Measurements from ENCODE around the gene GPC6.

Gene GPC6

GRCh38 chr13:94351292-94351990 is 1124.8 kb downstream of the GPC6 start:
- peak overlapping the region; percentile 83 for H3K27ac ChIP-seq (ENCODE audit: low read depth, low read length, severe bottlenecking)
- 100% methylated on average over 1 to 2 of the region's 5 CpGs for WGBS, 2 experiments (ENCODE audit: insufficient coverage in 2 of 2)

GRCh38 chr13:94352057-94352456 is 1125.5 kb downstream of the GPC6 start:
- WGBS, 2 experiments (ENCODE audit: insufficient coverage in 2 of 2): 100% methylated on average over 1 of the region's 3 CpGs
- peaks cover 11% of the 10 kb centered on the region for H3K4me1 ChIP-seq (ENCODE audit: control insufficient read depth, insufficient read depth, low read length, poor library complexity, severe bottlenecking)
- peak overlapping the region; percentile 71 for H3K27ac ChIP-seq (ENCODE audit: low read depth, low read length, severe bottlenecking)
- H3K9me3 ChIP-seq (ENCODE audit: control insufficient read depth, low read length): no peaks in the 10 kb centered on the region
- H3K36me3 ChIP-seq (ENCODE audit: control insufficient read depth, insufficient read depth, low read length): no peaks in the 10 kb centered on the region
- H3K4me3 ChIP-seq (ENCODE audit: extremely low read depth, insufficient read depth, low read length, poor library complexity, severe bottlenecking): no peak overlapping the region

More at GRCh38 chr13:94351292-94351990, 1124.8 kb downstream of the GPC6 start:
- Histone ChIP-seq H3K4me1 (ENCODE audit: control insufficient read depth, insufficient read depth, low read length, poor library complexity, severe bottlenecking) (peaks cover 11% of the 10 kb centered on the region), H3K9me3 (ENCODE audit: control insufficient read depth, low read length) (no peaks in the 10 kb centered on the region), H3K4me3 (ENCODE audit: extremely low read depth, insufficient read depth, low read length, poor library complexity, severe bottlenecking) (no peak overlapping the region), H3K36me3 (ENCODE audit: control insufficient read depth, insufficient read depth, low read length) (no peaks in the 10 kb centered on the region)

GRCh38 chr13:94353167-94353710 is 1126.6 kb downstream of the GPC6 start:
- H3K27ac ChIP-seq (ENCODE audit: low read depth, low read length, severe bottlenecking): no peak overlapping the region
- 92 to 100% methylated on average over 2 to 3 of the region's 8 CpGs for WGBS, 2 experiments (ENCODE audit: insufficient coverage in 2 of 2)
- H3K36me3 ChIP-seq (ENCODE audit: control insufficient read depth, insufficient read depth, low read length): no peaks in the 10 kb centered on the region
- H3K4me1 ChIP-seq (ENCODE audit: control insufficient read depth, insufficient read depth, low read length, poor library complexity, severe bottlenecking): peaks cover 11% of the 10 kb centered on the region
- no peaks in the 10 kb centered on the region for H3K9me3 ChIP-seq (ENCODE audit: control insufficient read depth, low read length)
- no peak overlapping the region for H3K4me3 ChIP-seq (ENCODE audit: extremely low read depth, insufficient read depth, low read length, poor library complexity, severe bottlenecking)

- no peaks in the 10 kb centered on the region for H3K36me3 ChIP-seq (ENCODE audit: control insufficient read depth, insufficient read depth, low read length)
- H3K9me3 ChIP-seq (ENCODE audit: control insufficient read depth, low read length): no peaks in the 10 kb centered on the region
- H3K27ac ChIP-seq (ENCODE audit: low read depth, low read length, severe bottlenecking): no peak overlapping the region
Measured at GRCh38 chr13:94359875-94360274, 1133.3 kb downstream of the GPC6 start.

GRCh38 chr13:94362411-94362909 is 1135.9 kb downstream of the GPC6 start:
- H3K4me1 ChIP-seq (ENCODE audit: control insufficient read depth, insufficient read depth, low read length, poor library complexity, severe bottlenecking): no peaks in the 10 kb centered on the region
- no peaks in the 10 kb centered on the region for H3K9me3 ChIP-seq (ENCODE audit: control insufficient read depth, low read length)
- H3K4me3 ChIP-seq (ENCODE audit: extremely low read depth, insufficient read depth, low read length, poor library complexity, severe bottlenecking): no peak overlapping the region
- WGBS, 2 experiments (ENCODE audit: insufficient coverage in 2 of 2): 3 to 17% methylated on average over 1 to 4 of the region's 4 CpGs
- H3K27ac ChIP-seq (ENCODE audit: low read depth, low read length, severe bottlenecking): no peak overlapping the region
- H3K36me3 ChIP-seq (ENCODE audit: control insufficient read depth, insufficient read depth, low read length): no peaks in the 10 kb centered on the region

More at GRCh38 chr13:94359875-94360274, 1133.3 kb downstream of the GPC6 start:
- no peak overlapping the region for H3K4me3 ChIP-seq (ENCODE audit: extremely low read depth, insufficient read depth, low read length, poor library complexity, severe bottlenecking)
- no peaks in the 10 kb centered on the region for H3K4me1 ChIP-seq (ENCODE audit: control insufficient read depth, insufficient read depth, low read length, poor library complexity, severe bottlenecking)

- Histone ChIP-seq H3K36me3 (ENCODE audit: control insufficient read depth, insufficient read depth, low read length) (no peaks in the 10 kb centered on the region), H3K27ac (ENCODE audit: low read depth, low read length, severe bottlenecking) (no peak overlapping the region), H3K9me3 (ENCODE audit: control insufficient read depth, low read length) (no peaks in the 10 kb centered on the region), H3K4me1 (ENCODE audit: control insufficient read depth, insufficient read depth, low read length, poor library complexity, severe bottlenecking) (no peaks in the 10 kb centered on the region), H3K4me3 (ENCODE audit: extremely low read depth, insufficient read depth, low read length, poor library complexity, severe bottlenecking) (no peak overlapping the region)
- 93 to 100% methylated on average over 3 to 4 of the region's 4 CpGs for WGBS, 2 experiments (ENCODE audit: insufficient coverage in 2 of 2)
Measured at GRCh38 chr13:94366677-94367076, 1140.1 kb downstream of the GPC6 start.

GRCh38 chr13:94369972-94370436 is 1143.4 kb downstream of the GPC6 start:
- H3K4me3 ChIP-seq (ENCODE audit: extremely low read depth, insufficient read depth, low read length, poor library complexity, severe bottlenecking): no peak overlapping the region
- no peaks in the 10 kb centered on the region for H3K36me3 ChIP-seq (ENCODE audit: control insufficient read depth, insufficient read depth, low read length)
- no peak overlapping the region for H3K27ac ChIP-seq (ENCODE audit: low read depth, low read length, severe bottlenecking)
- no peaks in the 10 kb centered on the region for H3K4me1 ChIP-seq (ENCODE audit: control insufficient read depth, insufficient read depth, low read length, poor library complexity, severe bottlenecking)
- H3K9me3 ChIP-seq (ENCODE audit: control insufficient read depth, low read length): no peaks in the 10 kb centered on the region
- WGBS, 2 experiments (ENCODE audit: insufficient coverage in 2 of 2): no CpG with 5 or more reads among the region's 1 CpG

- 93 to 100% methylated on average over 1 of the region's 3 CpGs for WGBS, 2 experiments (ENCODE audit: insufficient coverage in 2 of 2)
- Histone ChIP-seq H3K4me3 (ENCODE audit: extremely low read depth, insufficient read depth, low read length, poor library complexity, severe bottlenecking) (no peak overlapping the region), H3K9me3 (ENCODE audit: control insufficient read depth, low read length) (no peaks in the 10 kb centered on the region), H3K27ac (ENCODE audit: low read depth, low read length, severe bottlenecking) (no peak overlapping the region), H3K36me3 (ENCODE audit: control insufficient read depth, insufficient read depth, low read length) (no peaks in the 10 kb centered on the region), H3K4me1 (ENCODE audit: control insufficient read depth, insufficient read depth, low read length, poor library complexity, severe bottlenecking) (no peaks in the 10 kb centered on the region)
Measured at GRCh38 chr13:94371855-94372254, 1145.2 kb downstream of the GPC6 start.

- 67 to 91% methylated on average over 1 to 3 of the region's 3 CpGs for WGBS, 2 experiments (ENCODE audit: insufficient coverage in 2 of 2)
Measured at GRCh38 chr13:94382517-94382916, 1155.9 kb downstream of the GPC6 start.

GRCh38 chr13:94382960-94383359 is 1156.4 kb downstream of the GPC6 start:
- Histone ChIP-seq H3K4me1 (ENCODE audit: control insufficient read depth, insufficient read depth, low read length, poor library complexity, severe bottlenecking) (no peaks in the 10 kb centered on the region), H3K9me3 (ENCODE audit: control insufficient read depth, low read length) (no peaks in the 10 kb centered on the region), H3K36me3 (ENCODE audit: control insufficient read depth, insufficient read depth, low read length) (no peaks in the 10 kb centered on the region), H3K4me3 (ENCODE audit: extremely low read depth, insufficient read depth, low read length, poor library complexity, severe bottlenecking) (no peak overlapping the region), H3K27ac (ENCODE audit: low read depth, low read length, severe bottlenecking) (no peak overlapping the region)
- 88% methylated on average over 4 to 5 of the region's 5 CpGs for WGBS, 2 experiments (ENCODE audit: insufficient coverage in 2 of 2)

More at GRCh38 chr13:94382517-94382916, 1155.9 kb downstream of the GPC6 start:
- Histone ChIP-seq H3K4me1 (ENCODE audit: control insufficient read depth, insufficient read depth, low read length, poor library complexity, severe bottlenecking) (no peaks in the 10 kb centered on the region), H3K4me3 (ENCODE audit: extremely low read depth, insufficient read depth, low read length, poor library complexity, severe bottlenecking) (no peak overlapping the region), H3K36me3 (ENCODE audit: control insufficient read depth, insufficient read depth, low read length) (no peaks in the 10 kb centered on the region), H3K9me3 (ENCODE audit: control insufficient read depth, low read length) (no peaks in the 10 kb centered on the region), H3K27ac (ENCODE audit: low read depth, low read length, severe bottlenecking) (no peak overlapping the region)
